HG02623 (cell line): ENCODE measurements around the gene APOC3.
"Not testable (repeated sequence)": the region's sequence is repeated elsewhere in the genome, so short reads cannot be mapped to it uniquely, and the experiment has no call there.

Experiments
- ATAC-seq: cut with Tn5 transposase; IDR thresholded peaks from one replicate; pipeline ENCODE4 v1.9.1; 2021; ENCODE audit warnings: moderate library complexity; ENCODE audit not compliant: unreplicated experiment

APOC3 gene

DNA sequence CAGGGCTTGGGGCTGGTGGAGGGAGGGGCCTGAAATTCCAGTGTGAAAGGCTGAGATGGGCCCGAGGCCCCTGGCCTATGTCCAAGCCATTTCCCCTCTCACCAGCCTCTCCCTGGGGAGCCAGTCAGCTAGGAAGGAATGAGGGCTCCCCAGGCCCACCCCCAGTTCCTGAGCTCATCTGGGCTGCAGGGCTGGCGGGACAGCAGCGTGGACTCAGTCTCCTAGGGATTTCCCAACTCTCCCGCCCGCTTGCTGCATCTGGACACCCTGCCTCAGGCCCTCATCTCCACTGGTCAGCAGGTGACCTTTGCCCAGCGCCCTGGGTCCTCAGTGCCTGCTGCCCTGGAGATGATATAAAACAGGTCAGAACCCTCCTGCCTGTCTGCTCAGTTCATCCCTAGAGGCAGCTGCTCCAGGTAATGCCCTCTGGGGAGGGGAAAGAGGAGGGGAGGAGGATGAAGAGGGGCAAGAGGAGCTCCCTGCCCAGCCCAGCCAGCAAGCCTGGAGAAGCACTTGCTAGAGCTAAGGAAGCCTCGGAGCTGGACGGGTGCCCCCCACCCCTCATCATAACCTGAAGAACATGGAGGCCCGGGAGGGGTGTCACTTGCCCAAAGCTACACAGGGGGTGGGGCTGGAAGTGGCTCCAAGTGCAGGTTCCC is at the start of gene APOC3:
Gene APOC3 (plus strand): TSS at position 383 of the 659 bp plus-strand sequence. CDS start 676 bp downstream, outside the sequence.
- no peak for ATAC-seq

DNA sequence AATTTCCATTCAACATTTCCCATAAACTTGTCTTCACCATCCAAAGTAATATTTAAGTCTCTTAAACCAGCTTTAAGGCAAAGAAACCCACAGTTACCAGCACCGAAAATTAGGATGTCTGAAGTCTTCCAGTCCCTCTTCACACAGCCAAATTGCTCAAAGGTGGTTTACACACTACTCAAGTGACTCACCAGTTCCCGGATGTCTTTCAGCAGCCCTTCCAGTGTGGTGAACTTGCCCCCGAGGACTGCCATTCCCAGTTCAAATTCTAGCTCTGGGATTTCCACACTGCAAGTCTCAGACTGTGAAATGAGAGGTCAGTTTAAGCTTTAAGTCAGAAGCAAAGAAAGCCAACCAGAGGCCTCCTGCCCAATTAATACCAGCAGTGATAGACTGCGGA is 47.0 kb upstream of the APOC3 start:
- ATAC-seq = no peak

DNA sequence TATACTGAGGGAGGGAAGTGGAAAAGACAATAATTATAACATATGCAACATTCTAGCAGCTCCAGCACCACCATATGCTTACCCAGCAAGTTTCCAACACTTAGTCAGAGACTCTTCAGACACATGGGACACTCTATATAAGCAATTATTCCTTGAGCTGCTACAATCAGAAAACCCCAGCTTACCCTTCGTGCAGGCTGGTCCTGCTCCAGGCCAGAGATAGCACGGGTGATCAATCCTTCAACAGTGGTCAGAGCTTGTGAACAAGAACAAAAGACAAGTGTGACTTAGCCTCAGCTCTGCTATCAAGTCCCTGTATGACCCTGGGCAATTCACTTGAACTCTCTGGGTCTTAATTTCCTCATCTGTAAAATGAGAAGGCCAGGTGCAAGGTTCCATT is 43.4 kb upstream of the APOC3 start:
- no peak for ATAC-seq

DNA sequence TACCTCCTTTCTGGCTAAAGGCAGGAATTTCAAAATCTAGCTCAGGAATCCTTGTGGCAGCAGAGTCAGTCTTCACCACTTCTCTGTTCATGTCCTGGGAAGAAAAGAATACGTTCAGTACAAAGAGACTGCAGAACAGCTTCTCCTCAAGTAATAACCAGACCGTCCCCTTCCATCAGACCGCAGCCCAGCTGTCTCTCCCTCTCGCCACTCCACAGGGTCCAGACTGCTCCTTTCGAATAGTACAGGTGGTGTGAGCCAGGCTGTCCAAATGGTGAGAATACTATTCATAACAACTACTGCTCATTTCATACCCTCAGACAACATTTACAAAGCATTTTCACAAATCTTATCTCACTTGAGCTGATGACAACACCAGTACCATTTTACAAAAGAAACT is 42.7 kb upstream of the APOC3 start:
- ATAC-seq = no peak

DNA sequence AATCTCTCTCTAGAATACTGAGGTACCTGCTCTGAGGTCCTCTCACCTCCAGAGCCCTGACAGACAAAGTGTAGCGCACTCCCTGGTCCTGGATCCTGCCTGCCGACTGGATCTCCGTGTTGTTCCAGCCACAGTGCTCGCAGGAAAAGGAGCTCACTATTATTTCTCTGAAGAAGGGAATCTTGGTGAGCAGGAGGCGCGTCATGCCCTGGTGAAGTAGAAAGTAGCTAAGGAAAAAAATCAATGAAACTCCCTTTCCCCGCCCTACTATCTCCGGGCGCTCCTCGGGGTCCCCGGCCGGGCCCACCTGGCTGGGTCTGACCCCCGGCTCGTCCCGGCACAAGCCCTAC is 42.3 kb upstream of the APOC3 start:
- no peak for ATAC-seq

DNA sequence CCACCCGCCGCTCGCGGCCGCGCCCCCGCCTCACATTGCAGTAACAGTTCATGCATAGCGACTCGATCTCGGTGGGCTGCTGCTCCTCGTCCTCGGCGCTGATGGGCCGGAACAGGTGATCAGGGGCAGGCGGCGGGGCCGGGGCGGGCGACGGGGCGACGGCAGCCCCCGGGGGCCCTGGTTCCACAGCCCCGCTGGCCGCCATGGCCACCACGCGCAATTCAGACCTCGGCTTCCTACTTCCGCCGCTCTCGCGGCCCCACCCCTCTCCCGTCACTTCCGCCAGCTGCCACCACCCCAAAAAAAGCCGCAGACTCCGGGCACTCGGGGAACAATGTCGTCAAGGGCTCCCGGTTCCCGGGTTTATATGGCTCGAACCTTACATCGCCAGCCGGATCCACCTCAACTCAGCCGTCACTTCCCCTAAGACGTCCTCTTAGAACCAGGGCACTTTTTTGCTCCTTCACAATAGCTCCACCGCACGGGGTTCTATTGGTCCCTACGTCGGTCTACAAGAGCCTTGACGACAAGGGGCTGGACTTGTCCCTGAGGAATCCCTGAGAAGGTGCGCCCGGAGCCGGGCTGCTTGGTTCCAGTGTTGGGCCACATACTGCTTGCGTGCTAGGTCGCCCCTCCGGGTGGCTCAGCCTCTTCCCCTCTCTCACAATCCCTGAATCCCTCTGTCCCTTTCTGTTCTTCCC is 41.8 kb upstream of the APOC3 start, which contains the start of gene ZPR1:
Gene ZPR1 (minus strand): TSS at position 238 of the 701 bp plus-strand sequence. CDS start 33 bp downstream, at position 205.
- ATAC-seq = peak; percentile 91

DNA sequence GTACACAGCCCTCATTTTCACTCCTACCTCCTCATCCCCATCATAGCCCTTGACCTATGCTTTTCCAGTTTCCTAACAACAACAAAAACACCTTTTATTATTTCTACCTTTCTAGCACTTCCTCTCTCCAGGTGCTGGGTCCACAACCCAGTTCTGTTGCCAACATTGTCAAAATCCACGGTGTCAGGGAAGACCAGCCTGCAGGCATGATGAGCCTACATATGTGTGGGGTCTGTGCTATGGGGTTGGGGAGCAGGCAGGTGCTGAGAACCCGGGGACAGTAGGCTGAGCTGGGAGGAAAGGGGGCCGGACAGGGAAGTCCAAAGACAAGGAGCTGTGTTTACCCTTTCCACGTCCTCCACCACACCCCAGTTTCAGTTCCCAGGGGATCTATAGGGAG is 41.2 kb upstream of the APOC3 start:
- no peak for ATAC-seq

DNA sequence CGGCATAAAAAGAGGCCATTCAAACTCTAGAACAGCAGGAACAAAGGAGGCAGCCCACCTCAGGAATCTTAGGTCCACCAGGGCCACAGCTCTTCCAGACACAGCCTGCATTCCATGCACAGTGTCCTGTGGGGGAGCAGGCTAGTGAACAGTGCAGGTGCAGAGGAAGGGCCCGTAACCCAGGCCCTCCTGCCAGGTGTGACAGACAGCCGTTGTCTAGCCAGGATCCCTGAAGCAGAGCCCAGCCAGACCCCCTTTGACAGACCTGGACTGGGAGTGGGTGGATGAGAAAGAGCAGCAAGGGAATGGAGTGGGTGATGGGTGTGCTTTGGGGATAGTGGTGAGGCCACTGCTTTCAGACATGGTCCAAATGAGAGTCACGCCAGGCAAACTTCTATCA is 40.7 kb upstream of the APOC3 start:
- ATAC-seq = no peak

DNA sequence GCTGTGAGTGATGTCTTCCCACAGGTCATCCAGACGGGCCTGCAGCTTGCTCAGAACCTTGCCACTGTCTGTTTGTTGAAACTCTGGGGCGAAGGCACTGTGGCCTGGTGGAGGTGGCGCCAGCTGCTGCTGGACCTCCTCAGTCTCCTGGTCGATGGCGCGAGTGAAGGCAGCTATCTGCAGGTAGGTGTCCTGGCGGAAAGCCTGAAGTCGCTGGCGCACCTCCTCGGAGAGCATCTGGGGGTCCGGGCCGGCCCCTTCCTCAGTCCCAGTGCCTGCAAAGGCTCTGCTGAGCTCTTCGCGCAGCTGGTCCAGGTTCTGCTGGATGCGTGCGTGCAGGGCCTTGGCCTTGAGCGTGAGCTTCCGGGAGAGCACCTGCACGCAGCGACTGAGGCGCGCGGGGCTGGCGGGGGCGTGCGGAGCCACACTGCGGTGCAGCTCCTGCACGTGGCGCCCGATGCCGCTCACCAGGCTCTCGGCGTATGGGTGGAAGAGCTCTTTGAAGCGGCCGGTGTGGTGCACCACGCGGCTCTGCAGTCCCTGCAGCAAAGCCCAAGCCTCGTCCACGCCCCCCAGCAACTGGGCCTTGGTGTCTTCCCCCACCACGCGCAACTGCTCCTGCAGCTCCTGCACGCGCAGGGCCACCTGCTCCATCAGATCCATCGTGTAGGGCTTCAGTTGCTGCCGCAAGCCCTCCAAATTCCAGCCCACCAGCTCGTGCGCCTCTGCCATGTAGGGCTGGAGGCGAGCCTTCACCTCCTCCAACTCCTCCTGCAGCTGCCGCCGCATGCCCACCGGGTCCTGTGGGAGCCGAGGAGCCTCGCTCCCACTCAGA is 39.3 kb upstream of the APOC3 start:
- no peak for ATAC-seq

DNA sequence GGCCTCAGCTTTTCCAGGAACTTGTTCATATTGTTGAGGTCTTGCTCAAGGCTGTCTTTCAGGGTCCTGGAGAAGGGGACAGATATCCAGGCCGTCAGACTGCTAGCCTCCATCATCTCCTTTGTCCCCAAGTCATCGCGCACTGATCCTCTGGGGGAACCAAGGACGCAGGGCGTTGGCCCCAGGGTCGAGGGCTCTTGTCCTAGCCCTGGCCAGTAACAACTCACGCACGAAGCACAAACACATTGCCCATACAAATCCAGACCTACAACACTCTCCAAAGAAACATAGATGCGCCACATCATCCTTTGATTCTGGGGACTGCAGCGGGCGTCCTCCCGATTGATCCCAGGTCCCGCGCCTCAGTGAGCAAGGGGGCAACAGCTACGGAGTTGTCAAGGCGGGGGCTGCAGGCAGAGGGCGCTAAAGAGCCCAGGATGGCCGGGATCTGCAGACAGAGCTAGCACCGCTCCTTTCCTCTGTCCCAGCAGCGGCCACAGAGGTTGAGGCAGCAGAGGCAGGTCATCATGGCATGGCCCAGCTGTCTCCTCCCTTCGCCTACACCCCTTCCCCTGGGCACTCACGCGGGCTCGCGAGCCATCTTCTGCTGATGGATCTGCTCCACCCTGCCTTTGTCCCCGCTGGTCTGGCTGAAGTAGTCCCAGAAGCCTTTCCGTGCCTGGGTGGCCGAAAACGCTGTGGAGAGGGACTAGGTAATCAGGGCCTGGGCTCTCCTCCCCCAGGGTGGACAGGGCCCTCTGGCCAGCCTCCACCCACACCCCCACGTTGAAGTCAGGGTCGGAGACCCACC is 38.5 kb upstream of the APOC3 start:
- no peak for ATAC-seq

DNA sequence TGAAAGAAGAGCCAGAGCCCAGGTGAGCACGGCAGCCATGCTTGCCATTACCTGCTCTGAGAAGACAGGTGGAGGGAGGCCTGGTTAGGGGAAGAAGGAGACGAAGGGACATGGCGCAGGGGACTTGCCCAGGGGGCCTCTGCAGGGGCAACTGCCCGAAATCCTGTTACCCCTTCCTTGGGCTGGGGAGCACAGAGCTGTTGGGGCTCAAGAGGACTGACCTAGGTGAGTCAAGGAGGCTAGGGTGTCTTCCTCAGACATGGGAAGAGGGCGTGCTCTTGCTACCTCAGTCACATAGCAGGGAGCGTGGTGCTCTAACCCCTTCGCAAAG is 37.9 kb upstream of the APOC3 start, which contains the start of gene APOA5:
Gene APOA5 (minus strand): TSS at position 67 of the 331 bp plus-strand sequence. CDS start 19 bp downstream, at position 48.
- ATAC-seq = no peak

DNA sequence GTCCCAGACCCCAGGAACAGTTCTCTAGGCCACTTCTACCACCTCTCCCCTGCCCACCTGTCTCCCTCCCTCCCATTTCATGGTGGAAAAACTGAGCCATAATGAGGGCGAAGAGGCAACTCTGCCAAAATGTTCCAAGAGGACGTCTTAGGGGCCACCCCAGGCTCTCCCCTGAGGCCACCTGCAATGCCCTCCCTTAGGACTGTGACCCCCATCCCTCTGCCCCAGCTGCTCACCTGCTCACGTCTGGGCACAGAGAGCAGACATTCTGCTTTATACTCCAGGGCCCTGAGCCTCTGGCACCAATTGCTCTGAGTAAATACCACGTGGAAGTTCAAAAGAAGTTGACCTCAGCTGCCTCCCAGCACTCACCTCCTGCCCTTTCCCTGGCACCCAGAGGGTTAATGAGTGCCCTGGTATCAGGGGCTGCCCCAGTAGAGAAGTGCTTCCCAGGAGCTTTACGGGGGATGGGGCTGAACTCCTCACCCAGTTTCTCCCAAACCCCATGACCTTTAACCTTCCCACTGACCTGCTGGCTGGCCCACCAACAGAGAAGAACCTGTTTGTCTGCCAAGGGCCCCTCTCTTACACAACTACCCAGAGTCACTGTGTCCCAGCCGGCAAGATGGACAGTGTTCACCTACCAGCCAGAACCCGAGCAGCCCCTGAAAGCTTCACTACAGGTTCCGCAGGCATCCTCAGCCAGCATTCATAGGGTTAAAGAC is 37.4 kb upstream of the APOC3 start:
- no peak for ATAC-seq

DNA sequence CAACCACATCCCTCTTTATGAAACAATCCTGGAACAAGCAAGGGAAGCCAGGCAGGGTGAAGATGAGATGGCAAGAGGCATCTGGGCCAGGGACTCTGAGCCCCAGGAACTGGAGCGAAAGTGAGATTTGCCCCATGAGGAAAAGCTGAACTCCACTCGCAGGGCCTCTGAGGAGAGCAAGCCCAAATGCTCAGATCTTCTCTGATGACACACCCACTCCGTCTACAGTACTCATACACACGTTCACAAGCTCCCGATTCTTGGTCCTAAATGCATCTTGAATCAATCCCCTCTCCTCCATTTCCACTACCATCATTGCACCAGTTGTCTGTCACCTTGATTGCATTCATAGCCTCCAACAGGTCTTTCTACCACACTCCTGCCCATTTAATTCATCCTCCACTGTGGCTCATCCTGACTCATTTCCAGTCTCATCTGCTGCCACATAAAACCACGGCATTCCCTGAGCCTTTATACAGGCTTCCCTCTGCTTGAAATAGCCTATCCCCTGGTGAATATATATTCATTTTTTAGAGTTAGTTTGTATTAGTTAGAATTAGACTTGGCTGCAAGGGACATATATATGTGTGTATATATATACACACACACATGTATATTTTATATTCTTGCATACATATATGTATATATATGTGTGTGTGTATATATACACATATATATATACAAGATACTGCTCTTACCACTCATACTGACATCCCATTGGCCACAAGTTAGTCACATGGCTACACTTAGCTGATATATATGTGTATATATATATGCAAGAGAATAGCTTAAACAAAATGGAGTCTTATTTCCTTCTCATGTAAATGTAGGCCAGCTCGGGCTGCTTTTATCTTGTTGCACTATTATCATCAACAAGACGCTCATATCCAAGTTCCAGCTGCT is 36.6 kb upstream of the APOC3 start:
- ATAC-seq = no peak

DNA sequence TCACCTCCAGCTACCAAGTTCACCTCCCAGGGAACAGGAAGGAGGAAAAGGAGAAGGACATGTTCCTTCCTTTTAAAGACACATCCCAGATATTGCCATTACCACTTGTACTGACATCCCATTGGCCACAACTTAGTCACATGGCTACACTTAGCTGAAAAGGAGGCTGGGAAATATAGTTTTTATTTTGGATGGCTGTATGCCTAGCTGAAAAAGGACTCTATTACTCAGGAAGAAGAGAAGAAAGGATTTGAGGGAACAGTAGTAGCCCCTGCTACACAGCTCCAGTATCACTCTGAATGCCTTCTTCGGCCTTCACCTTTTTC is 36.0 kb upstream of the APOC3 start:
- no peak for ATAC-seq

DNA sequence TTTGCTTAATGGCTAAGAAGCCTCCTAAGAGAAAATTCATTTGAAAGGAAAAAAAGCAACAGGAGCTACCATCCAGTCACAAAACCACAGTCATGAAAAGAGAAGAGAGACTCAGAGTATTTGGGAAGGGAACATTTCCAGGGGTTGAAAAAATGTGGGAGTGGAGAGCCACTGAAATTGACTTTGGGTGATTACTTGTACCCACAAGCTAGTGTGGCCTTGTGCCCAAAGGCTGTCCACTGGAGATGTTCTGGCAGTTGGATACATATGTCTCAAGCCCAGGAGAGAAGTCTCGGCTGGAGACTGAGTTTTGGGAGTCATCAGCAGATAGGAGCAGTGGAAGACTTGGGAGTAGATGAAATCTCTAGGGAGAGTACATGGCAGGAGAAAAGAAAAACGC is 34.9 kb upstream of the APOC3 start:
- ATAC-seq = no peak

DNA sequence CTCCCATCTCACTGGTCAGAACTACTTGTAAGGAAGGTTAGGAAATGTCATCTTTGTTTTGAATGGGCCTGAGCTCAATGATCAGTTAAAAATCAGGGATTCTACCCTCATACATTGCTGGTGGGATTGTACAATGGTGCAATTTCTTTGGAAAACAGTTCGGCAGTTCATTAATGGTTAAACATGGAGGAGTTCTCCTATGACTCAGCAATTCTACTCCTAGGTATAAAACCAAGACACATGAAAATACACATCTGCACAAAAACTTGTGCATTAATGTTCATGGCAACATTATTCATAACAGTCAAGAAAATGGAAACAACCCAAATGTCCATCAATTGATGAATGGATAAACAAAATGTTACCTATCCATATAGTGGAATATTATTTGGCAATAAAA is 33.2 kb upstream of the APOC3 start:
- ATAC-seq = no peak

DNA sequence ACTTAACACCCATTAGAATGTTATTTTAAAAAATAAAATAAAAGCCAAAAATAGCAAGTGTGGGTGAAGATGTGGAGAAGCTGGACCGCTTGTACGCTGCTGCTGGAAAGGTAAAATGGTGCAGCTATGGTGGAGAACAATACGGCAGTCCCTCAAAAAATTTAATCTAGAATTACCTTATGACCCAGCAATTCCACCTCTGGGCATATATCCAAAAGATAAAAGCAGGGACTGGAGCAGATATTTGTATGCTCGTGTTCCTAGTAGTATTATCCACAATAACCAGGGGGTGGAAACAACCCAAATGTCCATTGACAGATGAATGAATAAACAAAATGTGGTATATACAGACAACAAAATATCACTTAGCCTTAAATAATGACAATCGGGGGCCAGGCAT is 31.9 kb upstream of the APOC3 start:
- no peak for ATAC-seq

DNA sequence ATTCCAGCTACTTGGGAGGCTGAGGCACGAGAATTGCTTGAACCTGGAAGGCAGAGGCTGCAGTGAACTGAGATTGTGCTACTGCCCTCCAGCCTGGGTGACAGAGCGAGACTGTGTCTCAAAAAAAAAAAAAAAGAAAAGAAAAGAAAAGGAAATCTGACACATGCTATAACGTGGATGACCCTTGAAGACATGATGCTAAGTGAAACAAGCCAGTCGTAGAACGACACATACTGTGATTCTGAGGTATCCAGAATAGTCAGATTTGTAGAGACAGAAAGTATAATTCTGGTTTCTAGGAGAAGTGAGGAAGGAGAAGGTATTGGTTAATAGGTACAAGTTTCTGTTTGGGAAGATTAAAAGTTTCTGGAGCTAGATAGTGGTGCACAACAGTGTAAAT is 31.3 kb upstream of the APOC3 start:
- ATAC-seq = no peak

DNA sequence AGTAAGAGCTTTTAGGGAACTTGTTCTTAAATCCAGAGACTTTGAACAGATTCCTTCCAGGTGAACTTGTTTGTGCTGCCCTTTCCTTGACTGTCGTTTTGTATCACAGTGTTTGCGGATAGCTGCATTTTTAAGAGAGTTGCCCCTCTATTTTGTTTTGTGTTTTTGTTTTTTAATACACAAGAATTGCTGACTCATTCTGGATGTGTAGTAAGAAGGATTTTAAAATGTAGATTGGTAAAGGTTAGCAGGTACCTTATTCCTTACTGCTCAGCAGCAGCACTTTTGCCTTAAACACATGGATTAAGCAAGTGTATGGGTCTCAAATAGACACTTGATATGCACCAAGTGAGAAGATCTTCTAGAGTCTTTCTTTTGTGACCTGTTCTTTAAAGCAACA is 29.1 kb upstream of the APOC3 start:
- no peak for ATAC-seq

DNA sequence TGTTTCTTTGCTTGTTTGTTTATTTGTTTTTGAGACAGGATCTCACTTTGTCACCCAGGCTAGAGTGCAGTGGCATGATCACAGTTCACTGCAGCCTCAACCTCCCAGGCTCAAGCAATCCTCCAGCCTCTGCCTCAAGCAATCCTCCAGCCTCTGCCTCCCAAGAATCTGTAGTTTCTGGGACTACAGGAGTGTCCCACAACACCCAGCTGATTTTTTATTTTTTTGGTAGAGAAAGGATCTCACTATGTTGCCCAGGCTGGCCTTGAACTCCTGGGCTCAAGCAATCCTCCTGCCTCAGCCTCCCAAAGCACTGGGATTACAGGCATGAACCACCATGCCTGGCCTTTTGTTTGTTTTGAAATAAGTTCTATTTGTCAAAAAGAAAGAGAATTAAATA is 28.0 kb upstream of the APOC3 start:
- ATAC-seq = not testable (repeated sequence)
